ENCODE data around the gene HOATZ.
A peak's percentile ranks its signal among the peaks of the same experiment; 100 is the strongest.

The HOATZ gene

DNA sequence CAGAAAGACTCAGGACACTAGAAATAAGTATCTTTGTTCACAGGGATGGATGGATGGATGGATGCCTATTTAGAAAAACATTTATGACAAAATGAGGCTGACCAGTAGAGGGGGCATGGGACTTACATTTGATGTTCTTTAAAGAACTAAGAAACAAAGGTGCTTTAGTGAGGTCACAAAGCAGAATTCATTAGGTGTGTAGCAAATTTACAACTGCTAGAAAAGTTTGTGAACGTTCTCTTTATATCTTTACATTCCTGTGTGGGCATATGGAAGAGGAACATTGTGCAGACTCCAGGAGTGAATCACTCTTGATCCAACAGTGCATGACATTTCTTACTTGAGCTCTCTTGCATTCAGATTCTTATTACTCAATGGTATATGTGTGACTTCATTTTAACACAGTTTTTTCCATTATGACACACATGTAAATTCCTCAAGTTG, 71.8 kb downstream of the HOATZ start:
- DNase-seq: peak; percentile 38

Measured in NCI-H1436 treated with DMSO at 0.1 percent for 48 hours (cell line).